ENCODE data around the gene CD300LG.
"Not testable (repeated sequence)": the region's sequence is repeated elsewhere in the genome, so short reads cannot be mapped to it uniquely, and the experiment has no call there.

Gene CD300LG, protein sequence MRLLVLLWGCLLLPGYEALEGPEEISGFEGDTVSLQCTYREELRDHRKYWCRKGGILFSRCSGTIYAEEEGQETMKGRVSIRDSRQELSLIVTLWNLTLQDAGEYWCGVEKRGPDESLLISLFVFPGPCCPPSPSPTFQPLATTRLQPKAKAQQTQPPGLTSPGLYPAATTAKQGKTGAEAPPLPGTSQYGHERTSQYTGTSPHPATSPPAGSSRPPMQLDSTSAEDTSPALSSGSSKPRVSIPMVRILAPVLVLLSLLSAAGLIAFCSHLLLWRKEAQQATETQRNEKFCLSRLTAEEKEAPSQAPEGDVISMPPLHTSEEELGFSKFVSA

DNA sequence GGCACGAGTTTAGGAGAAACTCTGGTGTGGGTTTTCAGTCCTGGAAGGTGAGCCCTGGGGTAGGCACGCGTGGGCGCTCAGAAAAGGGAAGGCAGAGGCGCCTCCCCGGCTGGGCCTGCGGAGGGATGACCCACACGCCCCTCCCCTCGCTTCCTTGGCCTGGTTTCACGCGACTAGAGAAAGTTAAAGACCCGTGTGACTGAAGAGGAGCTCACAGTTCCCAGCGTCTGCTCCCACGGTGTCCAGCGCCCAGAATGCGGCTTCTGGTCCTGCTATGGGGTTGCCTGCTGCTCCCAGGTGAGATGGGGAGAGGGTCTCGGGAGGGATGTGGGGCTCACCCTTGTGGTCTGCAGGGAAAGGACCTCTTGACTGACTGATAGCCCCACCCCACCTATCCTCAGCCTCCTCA is at the start of gene CD300LG:
TSS of gene CD300LG (plus strand) at position 214 of the 409 bp plus-strand sequence. CDS start at position 255, 41 bp downstream.
- DNase-seq (ENCODE audit: low spot score): no peak
- TF ChIP-seq, protein P1, sequence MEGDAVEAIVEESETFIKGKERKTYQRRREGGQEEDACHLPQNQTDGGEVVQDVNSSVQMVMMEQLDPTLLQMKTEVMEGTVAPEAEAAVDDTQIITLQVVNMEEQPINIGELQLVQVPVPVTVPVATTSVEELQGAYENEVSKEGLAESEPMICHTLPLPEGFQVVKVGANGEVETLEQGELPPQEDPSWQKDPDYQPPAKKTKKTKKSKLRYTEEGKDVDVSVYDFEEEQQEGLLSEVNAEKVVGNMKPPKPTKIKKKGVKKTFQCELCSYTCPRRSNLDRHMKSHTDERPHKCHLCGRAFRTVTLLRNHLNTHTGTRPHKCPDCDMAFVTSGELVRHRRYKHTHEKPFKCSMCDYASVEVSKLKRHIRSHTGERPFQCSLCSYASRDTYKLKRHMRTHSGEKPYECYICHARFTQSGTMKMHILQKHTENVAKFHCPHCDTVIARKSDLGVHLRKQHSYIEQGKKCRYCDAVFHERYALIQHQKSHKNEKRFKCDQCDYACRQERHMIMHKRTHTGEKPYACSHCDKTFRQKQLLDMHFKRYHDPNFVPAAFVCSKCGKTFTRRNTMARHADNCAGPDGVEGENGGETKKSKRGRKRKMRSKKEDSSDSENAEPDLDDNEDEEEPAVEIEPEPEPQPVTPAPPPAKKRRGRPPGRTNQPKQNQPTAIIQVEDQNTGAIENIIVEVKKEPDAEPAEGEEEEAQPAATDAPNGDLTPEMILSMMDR (IDR thresholded peaks at IDR 0.05; ENCODE audit: extremely low read depth, missing control alignments): no peak

DNA sequence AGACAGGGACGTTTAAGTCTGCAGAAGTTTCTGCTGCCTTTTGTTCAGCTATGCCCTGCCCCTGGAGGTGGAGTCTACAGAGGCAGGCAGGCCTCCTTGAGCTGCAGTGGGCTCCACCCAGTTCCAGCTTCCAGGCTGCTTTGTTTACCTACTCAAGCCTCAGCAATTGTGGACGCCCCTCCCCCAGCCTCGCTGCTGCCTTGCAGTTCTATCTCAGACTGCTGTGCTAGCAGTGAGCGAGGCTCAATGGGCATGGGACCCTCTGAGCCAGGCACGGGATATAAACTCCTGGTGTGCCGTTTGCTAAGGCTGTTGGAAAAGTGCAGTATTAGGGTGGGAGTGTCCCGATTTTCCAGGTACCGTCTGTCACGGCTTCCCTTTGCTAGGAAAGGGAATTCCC is 49.0 kb upstream of the CD300LG start:
- DNase-seq (ENCODE audit: low spot score): not testable (repeated sequence)

DNA sequence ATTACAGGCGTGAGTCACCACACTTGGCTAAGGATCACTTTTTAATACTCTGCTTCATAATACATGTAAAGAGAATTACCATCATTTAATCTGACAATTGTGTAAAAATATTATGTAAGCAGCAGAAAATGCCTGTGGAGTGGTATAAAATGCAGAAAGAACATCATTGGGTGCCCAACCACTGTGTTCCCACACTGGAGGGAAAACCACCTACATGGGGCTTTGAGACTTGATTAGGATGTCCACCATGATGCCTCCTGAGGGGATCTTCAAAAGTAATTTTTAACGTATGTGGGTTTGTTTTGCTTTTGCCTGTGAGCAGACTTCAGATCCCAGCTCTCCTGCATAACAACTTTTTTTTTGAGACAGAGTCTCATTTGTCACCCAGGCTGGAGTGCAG is 47.9 kb upstream of the CD300LG start:
- TF ChIP-seq, protein P1 (IDR thresholded peaks at IDR 0.05; ENCODE audit: extremely low read depth, missing control alignments): no peak
- no peak for DNase-seq (ENCODE audit: low spot score)

DNA sequence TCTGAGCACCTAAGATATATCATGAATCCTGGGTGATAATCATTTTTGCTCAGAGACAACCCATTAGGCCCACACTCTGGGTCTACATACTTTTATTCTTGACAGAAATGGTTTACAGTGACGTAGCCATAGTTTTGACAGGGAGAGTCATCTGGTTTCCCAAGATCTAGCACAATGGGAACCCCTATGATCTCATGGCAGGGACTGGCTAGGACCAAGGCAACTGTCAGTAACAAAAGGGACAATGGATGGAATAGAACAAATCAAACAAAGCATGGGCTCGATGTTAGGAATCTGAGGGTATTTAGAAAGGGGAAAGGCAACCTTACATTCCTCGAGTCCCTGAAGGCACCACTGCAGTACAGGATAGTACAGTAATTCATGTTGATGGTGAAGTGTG is 46.2 kb upstream of the CD300LG start:
- no peak for DNase-seq (ENCODE audit: low spot score)

DNA sequence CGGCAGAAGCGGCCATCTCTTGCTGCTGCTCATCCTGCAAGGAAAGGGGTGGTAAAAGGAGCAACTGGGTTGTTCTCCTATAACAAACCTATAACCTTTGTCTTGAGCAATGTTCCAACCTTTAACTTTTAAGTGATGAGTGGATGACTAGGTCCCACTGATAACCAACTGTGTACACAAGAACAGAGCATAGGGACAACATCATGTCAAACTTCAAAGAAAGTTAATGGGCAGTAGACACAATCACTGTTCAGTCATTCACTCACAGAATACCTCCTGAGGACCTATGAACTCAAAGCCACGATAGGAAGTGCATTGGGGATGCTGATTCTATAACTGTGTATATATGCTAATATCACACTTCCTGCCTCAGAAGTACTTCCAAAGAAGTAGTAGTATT is 45.1 kb upstream of the CD300LG start:
- DNase-seq (ENCODE audit: low spot score): no peak
- TF ChIP-seq, protein P1 (IDR thresholded peaks at IDR 0.05; ENCODE audit: extremely low read depth, missing control alignments): no peak

More for the DNA sequence above, 46.2 kb upstream of the CD300LG start:
- TF ChIP-seq, protein P1 (IDR thresholded peaks at IDR 0.05; ENCODE audit: extremely low read depth, missing control alignments): no peak

DNA sequence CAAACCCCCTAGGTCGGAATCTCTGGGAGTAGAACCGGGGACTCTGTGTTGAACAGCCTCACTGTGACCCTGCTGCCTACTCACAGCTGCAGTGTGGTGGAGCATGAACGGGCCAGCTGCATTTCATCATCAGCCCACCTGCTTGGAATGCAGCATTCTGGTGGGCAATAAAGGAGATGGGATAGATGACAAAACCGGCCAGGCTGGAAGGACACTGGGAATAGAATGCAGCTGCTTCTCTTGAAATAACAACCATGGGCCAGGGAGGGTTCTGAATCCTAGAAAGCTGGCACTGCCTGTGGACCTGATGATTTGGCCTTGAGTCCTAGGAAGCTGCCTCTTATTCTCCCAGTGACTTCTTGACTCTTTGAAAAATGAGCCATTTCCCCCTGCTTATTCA is 43.2 kb upstream of the CD300LG start:
- TF ChIP-seq, protein P1 (IDR thresholded peaks at IDR 0.05; ENCODE audit: extremely low read depth, missing control alignments): no peak
- DNase-seq (ENCODE audit: low spot score): no peak

DNA sequence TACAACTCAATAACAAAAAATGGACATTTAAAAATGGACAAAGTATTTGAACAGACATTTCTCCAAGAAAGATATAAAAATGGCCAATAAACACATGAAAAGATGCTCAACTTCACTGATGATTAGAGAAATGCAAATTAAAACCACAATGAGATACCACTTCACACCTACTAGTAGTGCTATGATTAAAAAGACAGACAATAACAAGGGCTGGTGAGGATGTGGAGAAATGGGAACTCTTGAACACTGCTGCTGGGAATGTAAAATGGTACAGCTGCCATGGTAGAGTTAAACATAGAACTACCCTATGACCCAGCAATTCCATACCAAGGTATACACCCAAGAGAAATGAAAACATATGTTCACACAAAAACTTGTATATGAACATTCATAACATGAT is 41.9 kb upstream of the CD300LG start:
- TF ChIP-seq, protein P1 (IDR thresholded peaks at IDR 0.05; ENCODE audit: extremely low read depth, missing control alignments): no peak
- no peak for DNase-seq (ENCODE audit: low spot score)

DNA sequence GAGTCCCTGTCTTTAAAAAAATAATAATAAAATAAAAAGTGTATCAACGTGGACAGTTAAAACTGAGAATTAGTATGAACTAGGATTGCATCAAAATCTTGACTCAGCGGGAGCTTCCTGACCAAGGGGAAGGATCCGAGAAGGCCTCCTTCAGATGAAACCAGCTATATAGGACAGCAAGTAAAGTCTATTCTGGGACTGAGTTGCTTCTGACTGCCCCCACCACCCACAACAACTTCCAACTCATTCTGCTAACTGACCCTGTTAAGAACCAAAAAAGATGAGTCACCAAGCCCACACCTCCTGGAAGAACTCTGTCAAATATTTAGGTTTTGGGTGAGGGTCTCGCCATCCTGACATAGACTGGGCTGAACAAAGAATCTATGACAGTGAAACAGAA is 38.9 kb upstream of the CD300LG start:
- no peak for DNase-seq (ENCODE audit: low spot score)
- TF ChIP-seq, protein P1 (IDR thresholded peaks at IDR 0.05; ENCODE audit: extremely low read depth, missing control alignments): no peak

All from GM20000 (cell line).